Spinal cord (tissue), 10 donors: ENCODE data around the gene NRF1. TPM values are rescaled to one million over a fixed set of nuclear protein-coding genes. Genes with fewer than 3 reads are reported as not detected.

ENCODE experiments used
- DNase-seq, 6 donors: peaks; one replicate each; pipeline versions ENCODE4 v3.0.0 to v3.0.0-alpha.2; 2013 to 2015; ENCODE audit warnings: low spot score in 6 of 6, low read depth in 4 of 6
- H3K27ac ChIP-seq: one replicate; pipeline ENCODE4 v1.5.1; 2013; ENCODE audit warnings: low read depth, low read length, control low read depth
- H3K27me3 ChIP-seq: one replicate; pipeline ENCODE4 v1.6.1; 2013; ENCODE audit warnings: low read length; ENCODE audit not compliant: control insufficient read depth, insufficient read depth
- H3K36me3 ChIP-seq: one replicate; pipeline ENCODE4 v1.6.1; 2013; ENCODE audit warnings: low read length; ENCODE audit not compliant: control insufficient read depth, insufficient read depth
- H3K4me1 ChIP-seq: one replicate; pipeline ENCODE4 v1.6.1; 2013; ENCODE audit warnings: low read length; ENCODE audit not compliant: control insufficient read depth, insufficient read depth
- H3K4me3 ChIP-seq: one replicate; pipeline ENCODE4 v1.5.1; 2013; ENCODE audit warnings: low read depth, low read length, control low read depth
- H3K9me3 ChIP-seq: one replicate; pipeline ENCODE4 v1.6.1; 2013; ENCODE audit warnings: low read length; ENCODE audit not compliant: control insufficient read depth, insufficient read depth
- WGBS: methylation state at CpG from one replicate; pipeline ENCODE4 v1.1.5; 2013; ENCODE audit warnings: missing lambda C conversion rate; ENCODE audit not compliant: insufficient coverage; 5-methylcytosine and 5-hydroxymethylcytosine counted together
- polyA plus RNA-seq, 2 donors: library from polyadenylated mRNA; unstranded; fragments of 120-200 nt; gene quantifications; one replicate each; pipeline ENCODE4 v1.2.1, GENCODE V29; 2013; ENCODE audit not compliant: insufficient read length in 2 of 2
- total RNA-seq, 2 donors: library from RNA; depleted of rRNA in 1 of 2; stranded (reverse); fragments of 120-200 nt in 1 of 2; fragments of >200 nt in 1 of 2; gene quantifications; one replicate each; pipeline versions ENCODE4 v1.2.3 to v1.2.4, GENCODE V29; 2013 to 2014
- donor health status: healthy.

Gene NRF1
- total and polyA plus RNA-seq, 4 donors: 19.9 to 30.0 (median 22.8) TPM

DNA sequence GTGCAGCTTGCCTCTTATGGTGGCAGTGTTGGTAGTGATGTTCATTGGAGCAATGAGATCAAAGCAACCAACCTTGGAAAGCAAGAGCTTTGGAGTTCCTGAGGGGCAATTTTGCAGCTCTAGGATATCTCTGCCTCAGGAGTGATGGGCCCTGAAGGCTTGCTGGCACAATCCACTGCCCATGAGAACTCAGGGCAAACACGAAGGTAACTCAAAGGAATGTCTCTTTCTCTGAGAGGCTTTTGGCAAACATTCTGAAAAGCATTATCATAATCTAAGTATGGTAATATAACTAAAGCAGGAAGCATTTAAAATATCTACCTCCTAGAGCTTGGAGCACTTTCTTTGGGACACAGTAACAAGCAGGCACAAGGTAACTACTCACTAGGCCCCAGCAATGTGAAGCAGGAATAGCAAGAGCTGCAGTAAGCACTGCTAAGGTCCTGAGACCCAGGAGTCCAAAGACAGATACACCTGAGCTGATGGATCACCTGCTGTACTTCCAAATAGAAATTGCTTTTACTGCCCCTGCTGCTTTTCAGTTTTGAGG lies 103.1 kb downstream of the NRF1 start:
- H3K36me3 ChIP-seq: peaks cover 20% of the 10 kb centered on the region

DNA sequence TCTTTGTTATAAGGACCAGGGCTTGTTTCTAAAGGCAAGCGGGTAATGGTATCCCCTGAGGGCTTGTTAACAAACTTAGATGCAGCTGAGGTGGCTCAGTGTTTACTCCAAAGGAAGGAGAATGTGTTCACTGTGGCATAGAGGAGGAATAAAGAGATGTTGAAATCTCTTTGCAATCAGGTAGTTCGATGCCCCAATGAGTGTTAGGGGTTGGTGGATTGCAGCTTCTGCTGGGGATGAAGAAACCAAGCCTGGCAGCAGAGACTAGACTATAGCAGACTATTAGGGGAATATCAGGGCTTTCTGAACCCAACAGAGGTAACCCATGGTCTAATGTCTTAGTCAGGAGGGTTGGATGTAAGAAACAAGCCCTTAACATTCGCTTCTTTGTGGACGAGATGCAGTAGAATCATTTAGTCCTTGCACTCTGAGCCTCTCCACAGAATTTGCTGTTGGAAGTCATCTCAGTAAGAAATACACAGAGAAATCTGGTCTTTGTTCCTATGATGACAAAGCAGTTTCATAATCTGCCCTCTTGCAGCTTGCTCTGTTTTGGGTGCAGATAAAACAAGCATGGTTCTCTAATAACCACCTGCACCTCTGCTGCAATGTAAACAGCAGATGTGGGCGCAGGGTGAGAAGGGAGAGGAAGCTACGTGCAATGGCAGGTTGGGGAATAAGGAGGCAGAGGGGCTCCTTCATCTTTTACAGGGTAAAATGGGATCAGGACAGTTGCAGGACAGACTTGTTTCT lies 108.6 kb downstream of the NRF1 start:
- Histone ChIP-seq H3K9me3 (no peaks in the 10 kb centered on the region), H3K36me3 (peaks cover 13% of the 10 kb centered on the region), H3K27ac (no peak overlapping the region), H3K4me1 (no peaks in the 10 kb centered on the region), H3K4me3 (no peak overlapping the region), H3K27me3 (no peaks in the 10 kb centered on the region)
- WGBS: 97% methylated on average over 6 of the region's 6 CpGs
- no peak for DNase-seq

More for the DNA sequence above, 103.1 kb downstream of the NRF1 start:
- Histone ChIP-seq H3K4me3 (no peak overlapping the region), H3K27ac (no peak overlapping the region), H3K27me3 (no peaks in the 10 kb centered on the region), H3K4me1 (no peaks in the 10 kb centered on the region), H3K9me3 (no peaks in the 10 kb centered on the region)
- WGBS: no CpG with 5 or more reads among the region's 1 CpG
- DNase-seq: no peak

DNA sequence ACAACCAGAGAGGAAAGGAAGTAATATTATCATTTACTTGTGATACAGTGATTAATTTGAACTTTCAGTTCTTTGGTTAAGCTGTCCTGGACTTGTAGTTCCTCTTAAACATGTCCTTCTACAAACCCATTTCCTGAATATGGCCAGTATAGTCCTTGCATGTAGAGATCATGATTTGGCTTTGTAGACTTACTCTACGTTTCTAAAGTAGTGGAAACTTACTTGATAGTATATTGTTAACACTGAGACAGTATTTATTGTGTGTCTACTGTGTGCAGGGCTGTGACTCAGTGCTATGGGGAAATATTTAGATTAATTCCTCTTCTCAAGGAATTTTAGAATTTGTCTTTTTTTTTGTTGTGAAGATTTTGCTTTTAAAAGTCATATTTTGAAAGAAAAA lies 109.5 kb downstream of the NRF1 start:
- no peak for DNase-seq
- no CpG with 5 or more reads among the region's 1 CpG for WGBS
- Histone ChIP-seq H3K27me3 (no peaks in the 10 kb centered on the region), H3K9me3 (no peaks in the 10 kb centered on the region), H3K4me3 (no peak overlapping the region), H3K27ac (no peak overlapping the region), H3K36me3 (peaks cover 13% of the 10 kb centered on the region), H3K4me1 (no peaks in the 10 kb centered on the region)

DNA sequence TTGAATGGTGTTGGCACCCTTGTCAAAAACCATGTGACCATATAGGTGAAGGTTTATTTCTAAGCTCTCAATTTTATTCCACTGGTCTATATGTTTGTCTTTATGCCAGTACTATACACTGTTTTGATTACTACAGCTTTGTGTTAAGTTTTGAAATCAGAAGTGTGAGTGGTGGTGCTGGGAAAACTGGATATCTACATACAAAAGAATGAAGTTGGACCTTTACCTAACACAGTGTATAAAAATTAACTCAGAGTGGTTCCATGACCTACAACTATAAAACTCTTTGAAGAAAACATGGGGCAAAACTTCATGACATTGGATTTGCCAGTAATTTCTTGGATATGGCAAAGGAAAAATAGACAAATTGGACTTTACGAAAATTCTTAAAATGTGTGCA lies 112.2 kb downstream of the NRF1 start:
- H3K27me3 ChIP-seq: no peaks in the 10 kb centered on the region
- WGBS: no CpG with 5 or more reads among the region's 1 CpG
- H3K4me1 ChIP-seq: no peaks in the 10 kb centered on the region
- no peak for DNase-seq
- H3K36me3 ChIP-seq: peaks cover 15% of the 10 kb centered on the region
- no peaks in the 10 kb centered on the region for H3K9me3 ChIP-seq
- no peak overlapping the region for H3K4me3 ChIP-seq
- no peak overlapping the region for H3K27ac ChIP-seq

DNA sequence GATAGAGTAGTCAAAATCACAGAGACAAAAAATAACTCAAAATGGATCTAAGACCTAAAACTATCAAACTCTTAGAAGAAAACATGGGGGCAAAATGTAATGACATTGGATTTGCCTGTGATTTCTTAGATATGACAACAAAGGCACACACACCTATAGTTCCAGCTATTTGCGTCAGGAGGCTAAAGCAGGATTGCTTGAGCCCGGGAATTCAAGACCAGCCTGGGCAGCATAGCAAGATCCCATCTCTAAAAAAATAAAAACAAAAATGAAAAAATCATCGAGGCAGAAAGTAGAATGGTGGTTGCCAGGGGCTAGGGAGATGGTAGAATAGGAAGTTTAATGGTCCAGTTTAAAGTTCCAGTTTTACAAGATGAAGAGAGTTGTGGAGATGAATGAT lies 113.3 kb downstream of the NRF1 start:
- Histone ChIP-seq H3K27ac (no peak overlapping the region), H3K27me3 (no peaks in the 10 kb centered on the region), H3K9me3 (no peaks in the 10 kb centered on the region), H3K36me3 (peaks cover 8% of the 10 kb centered on the region), H3K4me1 (no peaks in the 10 kb centered on the region), H3K4me3 (no peak overlapping the region)
- WGBS: 100% methylated on average over 1 of the region's 3 CpGs
- DNase-seq: no peak

DNA sequence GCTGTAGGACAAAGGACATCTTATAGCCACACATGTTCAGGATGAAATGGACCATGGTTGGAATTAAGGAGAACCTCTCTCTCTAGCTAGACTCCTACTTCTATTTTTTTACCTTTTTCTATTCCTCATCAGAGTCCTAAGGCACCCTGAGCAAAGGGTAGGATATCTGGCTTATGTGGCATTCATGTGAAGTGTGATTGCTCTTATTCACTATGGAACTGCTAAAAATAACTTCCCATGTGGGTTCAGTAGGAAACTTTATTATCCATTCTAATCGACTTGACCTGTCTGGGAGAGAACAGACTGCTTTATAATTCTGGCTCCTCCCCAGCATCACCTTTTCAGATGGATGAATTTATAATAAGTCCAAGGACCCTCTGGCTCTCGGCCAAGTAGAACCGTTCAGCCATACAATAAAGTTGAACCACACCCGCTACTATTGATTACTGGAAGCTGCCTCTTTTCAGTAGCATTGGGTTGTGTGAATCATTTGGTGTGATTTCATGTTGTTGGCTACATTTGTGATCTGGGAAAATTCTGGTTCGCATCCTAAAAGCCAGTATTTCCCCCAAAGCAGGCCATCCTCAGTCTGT lies 117.5 kb downstream of the NRF1 start:
- Histone ChIP-seq H3K4me1 (no peaks in the 10 kb centered on the region), H3K9me3 (no peaks in the 10 kb centered on the region)

DNA sequence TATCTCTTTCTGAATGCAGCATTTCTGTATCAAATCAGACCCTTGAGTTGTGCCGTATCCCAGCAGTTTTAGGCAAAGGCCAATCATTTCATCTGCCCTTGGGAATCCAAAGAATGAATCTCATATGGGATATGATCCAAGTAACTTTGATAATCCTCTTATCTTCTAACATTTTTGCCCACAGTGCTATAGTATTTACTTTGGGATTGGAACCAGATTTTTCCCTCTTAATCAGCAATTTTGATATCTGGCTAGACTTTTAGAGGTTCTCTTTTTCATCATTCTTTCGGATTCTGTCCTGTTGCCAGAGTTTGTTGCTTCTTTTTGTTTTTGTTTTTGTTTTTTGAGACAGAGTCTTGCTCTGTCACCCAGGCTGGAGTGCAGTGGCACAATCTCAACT lies 118.0 kb downstream of the NRF1 start:
- DNase-seq: no peak
- no peak overlapping the region for H3K27ac ChIP-seq

More for the DNA sequence above, 117.5 kb downstream of the NRF1 start:
- no peak overlapping the region for H3K4me3 ChIP-seq
- no peak for DNase-seq
- WGBS: 67% methylated on average over 3 of the region's 5 CpGs
- H3K27ac ChIP-seq: no peak overlapping the region
- no peaks in the 10 kb centered on the region for H3K27me3 ChIP-seq
- peaks cover 20% of the 10 kb centered on the region for H3K36me3 ChIP-seq

DNA sequence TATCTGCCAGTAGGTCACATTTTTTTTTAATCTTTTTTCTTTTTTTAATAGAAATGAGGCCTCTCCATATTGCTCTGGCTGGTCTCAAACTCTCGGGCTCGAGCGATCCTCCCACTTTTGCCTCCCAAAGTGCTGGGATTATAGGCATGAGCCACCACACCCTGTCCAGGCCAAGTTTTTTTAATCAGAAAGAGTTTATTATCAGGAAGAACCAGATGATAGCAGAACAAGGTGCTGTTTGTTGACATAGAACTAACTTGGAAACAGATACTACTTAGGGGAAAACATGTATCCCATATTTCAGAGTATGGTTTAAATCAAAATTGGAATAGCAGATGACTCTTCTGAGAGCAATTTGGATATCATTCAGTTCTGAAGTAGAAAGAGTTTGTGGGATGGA lies 118.6 kb downstream of the NRF1 start:
- WGBS: no CpG with 5 or more reads among the region's 3 CpGs
- Histone ChIP-seq H3K27ac (no peak overlapping the region), H3K9me3 (no peaks in the 10 kb centered on the region), H3K4me1 (no peaks in the 10 kb centered on the region), H3K27me3 (no peaks in the 10 kb centered on the region), H3K36me3 (peaks cover 29% of the 10 kb centered on the region), H3K4me3 (no peak overlapping the region)
- DNase-seq: no peak

More for the DNA sequence above, 118.0 kb downstream of the NRF1 start:
- no peak overlapping the region for H3K4me3 ChIP-seq
- H3K27me3 ChIP-seq: no peaks in the 10 kb centered on the region
- H3K4me1 ChIP-seq: no peaks in the 10 kb centered on the region
- WGBS: no CpG with 5 or more reads among the region's 2 CpGs
- H3K9me3 ChIP-seq: no peaks in the 10 kb centered on the region
- H3K36me3 ChIP-seq: peaks cover 23% of the 10 kb centered on the region

DNA sequence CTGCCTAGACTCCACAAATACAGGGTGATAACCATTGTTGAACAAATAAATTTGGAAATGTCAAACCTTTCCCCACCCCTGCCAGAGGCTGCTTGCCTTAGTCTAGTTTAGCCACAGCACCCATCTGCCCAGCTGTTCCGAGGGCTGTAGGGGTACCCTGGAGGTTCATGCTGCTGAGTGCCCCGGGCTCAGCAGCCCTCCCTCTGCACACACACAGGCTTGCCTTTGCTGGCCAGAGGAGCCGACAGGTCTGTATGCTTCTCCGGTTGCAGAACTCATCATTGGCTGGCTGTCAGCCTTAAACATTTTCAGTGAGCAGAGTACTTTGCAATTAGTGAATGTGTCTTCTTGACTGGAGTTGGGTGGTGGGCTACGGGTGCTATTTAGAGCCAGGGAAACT lies 122.9 kb downstream of the NRF1 start:
- 91% methylated on average over 4 of the region's 5 CpGs for WGBS
- H3K36me3 ChIP-seq: peaks cover 23% of the 10 kb centered on the region

DNA sequence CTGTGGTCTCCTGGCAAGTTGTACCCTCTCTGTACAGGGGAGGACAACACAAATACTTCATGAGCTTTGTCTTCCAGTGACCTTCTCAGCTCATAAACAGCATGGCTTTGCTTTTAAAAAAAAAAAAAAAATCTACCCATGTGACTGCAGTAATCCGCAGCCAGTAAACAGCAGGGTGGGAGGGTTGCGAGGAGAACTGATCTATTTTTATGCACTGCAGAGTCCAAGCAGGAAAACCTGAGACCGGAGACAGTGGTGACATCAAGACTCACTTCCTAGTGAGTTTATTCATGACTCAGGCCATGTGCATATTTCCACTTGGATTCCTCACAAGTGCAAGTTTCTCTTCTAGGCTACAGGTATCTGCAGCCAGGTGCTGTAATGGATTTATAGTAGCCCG lies 127.9 kb downstream of the NRF1 start:
- Histone ChIP-seq H3K36me3 (peaks cover 13% of the 10 kb centered on the region), H3K27ac (no peak overlapping the region), H3K4me3 (no peak overlapping the region), H3K4me1 (peaks cover 7% of the 10 kb centered on the region), H3K27me3 (no peaks in the 10 kb centered on the region), H3K9me3 (no peaks in the 10 kb centered on the region)
- 82% methylated on average over 4 of the region's 4 CpGs for WGBS
- DNase-seq: peak in 1 of 6 donors; percentile 38

More for the DNA sequence above, 122.9 kb downstream of the NRF1 start:
- no peaks in the 10 kb centered on the region for H3K4me1 ChIP-seq
- no peak overlapping the region for H3K4me3 ChIP-seq
- H3K27ac ChIP-seq: no peak overlapping the region
- no peaks in the 10 kb centered on the region for H3K9me3 ChIP-seq
- H3K27me3 ChIP-seq: no peaks in the 10 kb centered on the region
- DNase-seq: no peak
